ENCODE data around the gene C21orf58. TPM values are rescaled to one million over a fixed set of nuclear protein-coding genes. Genes with fewer than 3 reads are reported as not detected.

Gene C21orf58
- total and polyA plus RNA-seq, 2 experiments from 2014 or later = 17.7 to 23.9 TPM

GRCh38 chr21:46366091-46366490, 42.4 kb upstream of the C21orf58 start:
- peaks cover 31% of the 10 kb centered on the region for H3K79me2 ChIP-seq (replicated peaks; ENCODE audit: insufficient read depth)
- H2AFZ ChIP-seq = no peak overlapping the region
- H3K36me3 Mint-ChIP-seq (ENCODE audit: low read depth) = peaks cover 68% of the 10 kb centered on the region
- ATAC-seq = no peak
- H3K4me1 Mint-ChIP-seq = no peaks in the 10 kb centered on the region
- H3K9me2 ChIP-seq (ENCODE audit: insufficient read depth) = no peaks in the 10 kb centered on the region
- H3K27me3 ChIP-seq (ENCODE audit: insufficient read depth) = no peaks in the 10 kb centered on the region
- H3K27me3 Mint-ChIP-seq (ENCODE audit: insufficient read depth, low read depth, poor library complexity) = peaks cover 19% of the 10 kb centered on the region
- H3K4me3 ChIP-seq = no peak overlapping the region
- no peak overlapping the region for H3K27ac ChIP-seq (ENCODE audit: low read depth)
- no peak overlapping the region for H3K4me3 Mint-ChIP-seq
- H3F3A ChIP-seq (replicated peaks; ENCODE audit: low read depth) = 0 out of 2 replicates have a peak, but pooled peaks cover 7% of the 10 kb centered on the region
- DNase-seq (ENCODE audit: low spot score) = no peak
- peaks cover 7% of the 10 kb centered on the region; the same call in 1 of the 2 replicates for H3K36me3 ChIP-seq (ENCODE audit: insufficient read depth)
- peaks cover 8% of the 10 kb centered on the region; the same call in 2 of the 3 replicates for H3K9me3 Mint-ChIP-seq
- TF ChIP-seq ZNF462 (CRISPR knock-in tag; IDR thresholded peaks at IDR 0.05) (no peak), EZH2phosphoT487 (IDR thresholded peaks at IDR 0.05; ENCODE audit: unreplicated experiment) (no peak), CTCF (conservative IDR thresholded peaks at IDR 0.05; ENCODE audit: low read depth in 2 of 2) (no peak), REST (IDR thresholded peaks at IDR 0.05; ENCODE audit: unreplicated experiment) (no peak), STAT1 (IDR thresholded peaks at IDR 0.05; ENCODE audit: unreplicated experiment) (no peak), EZH2 (IDR thresholded peaks at IDR 0.05; ENCODE audit: low read depth, unreplicated experiment) (no peak), CREB1 (CRISPR knock-in tag; IDR thresholded peaks at IDR 0.05; ENCODE audit: low read depth) (no peak), POLR2AphosphoS5 (IDR thresholded peaks at IDR 0.05; ENCODE audit: low read depth) (no peak), ZNF114 (CRISPR knock-in tag; IDR thresholded peaks at IDR 0.05) (no peak), JUNB (IDR thresholded peaks at IDR 0.05; ENCODE audit: unreplicated experiment) (no peak)
- TF ChIP-seq, protein P1, sequence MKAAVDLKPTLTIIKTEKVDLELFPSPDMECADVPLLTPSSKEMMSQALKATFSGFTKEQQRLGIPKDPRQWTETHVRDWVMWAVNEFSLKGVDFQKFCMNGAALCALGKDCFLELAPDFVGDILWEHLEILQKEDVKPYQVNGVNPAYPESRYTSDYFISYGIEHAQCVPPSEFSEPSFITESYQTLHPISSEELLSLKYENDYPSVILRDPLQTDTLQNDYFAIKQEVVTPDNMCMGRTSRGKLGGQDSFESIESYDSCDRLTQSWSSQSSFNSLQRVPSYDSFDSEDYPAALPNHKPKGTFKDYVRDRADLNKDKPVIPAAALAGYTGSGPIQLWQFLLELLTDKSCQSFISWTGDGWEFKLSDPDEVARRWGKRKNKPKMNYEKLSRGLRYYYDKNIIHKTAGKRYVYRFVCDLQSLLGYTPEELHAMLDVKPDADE (IDR thresholded peaks at IDR 0.05) = no peak
- H3K27ac Mint-ChIP-seq = no peak overlapping the region
- no peaks in the 10 kb centered on the region; the same call in 1 of the 2 replicates for H4K20me1 ChIP-seq (replicated peaks; ENCODE audit: insufficient read depth)
- H3K4me1 ChIP-seq (ENCODE audit: insufficient read depth) = no peaks in the 10 kb centered on the region
- no peak overlapping the region for H3K4me2 ChIP-seq

Measured in GM23338 (cell line).